ENCODE results near the gene RBM38. TPM values are rescaled to one million over a fixed set of nuclear protein-coding genes. Genes with fewer than 3 reads are reported as not detected.

The RBM38 gene
- polyA plus RNA-seq, 2 of the 4 experiments (the other 2 are of a cell fraction), result 6.6 to 14.2 TPM

DNA sequence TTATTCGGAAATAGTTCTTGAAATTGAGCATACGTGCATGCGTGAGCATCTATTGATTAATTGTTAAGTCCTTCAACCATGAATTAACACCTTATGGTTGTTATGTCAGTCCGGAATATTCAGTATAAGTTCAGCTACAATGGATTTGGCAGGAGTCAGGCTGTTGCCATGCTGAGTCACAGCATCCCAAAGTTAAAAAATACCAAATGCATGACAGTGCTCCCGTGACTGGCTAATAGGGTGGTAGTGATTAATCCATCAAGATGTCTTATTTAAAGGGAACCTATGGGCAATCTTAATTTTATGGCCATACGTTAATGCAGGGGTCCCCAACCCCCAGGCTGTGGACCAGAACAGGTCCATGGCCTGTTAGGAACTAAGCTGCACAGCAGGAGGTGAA is 29.7 kb upstream of the RBM38 start:
- FAIRE-seq (no peak), DNase-seq (ENCODE audit: low read depth in 1 of 2, low spot score in 1 of 2) (no peak), ATAC-seq (peak in 1 of 2 experiments; percentile 43; a peak in 1 of 6 replicates)
- Histone ChIP-seq H3K4me3 (no peak overlapping the region), H3K27ac (no peak overlapping the region), H3K9me3 (no peaks in the 10 kb centered on the region), H3K4me1 (no peaks in the 10 kb centered on the region; the same call in 1 of the 3 replicates), H3K4me2 (no peak overlapping the region; the same call in 2 of the 3 replicates)
- WGBS (ENCODE audit: missing lambda C conversion rate), result 74% methylated on average over 6 of the region's 6 CpGs
- ChIA-PET POLR2A (no interaction called here), CTCF (interaction anchor here (1.0 to 2.7 kb wide), 4 partner anchors 9 to 271 kb away, joined by 3 to 12 read pairs (median 8); no protein-coding TSS in a partner anchor)
- TF ChIP-seq NR3C1 (IDR thresholded peaks at IDR 0.05), result no peak
- TF ChIP-seq EP300 (IDR thresholded peaks at IDR 0.05), result no peak
- no peak for TF ChIP-seq JUNB (IDR thresholded peaks at IDR 0.05)
- TF ChIP-seq PHF8 (IDR thresholded peaks at IDR 0.05; ENCODE audit: borderline replicate concordance, low read depth), result no peak
- no peak for TF ChIP-seq RNF2 (IDR thresholded peaks at IDR 0.05; ENCODE audit: borderline replicate concordance, low read depth)
- no peak for TF ChIP-seq EHF (CRISPR knock-in tag; IDR thresholded peaks at IDR 0.05)
- no peak for TF ChIP-seq MAZ (IDR thresholded peaks at IDR 0.05; ENCODE audit: borderline replicate concordance, low read depth, low read length)

DNA sequence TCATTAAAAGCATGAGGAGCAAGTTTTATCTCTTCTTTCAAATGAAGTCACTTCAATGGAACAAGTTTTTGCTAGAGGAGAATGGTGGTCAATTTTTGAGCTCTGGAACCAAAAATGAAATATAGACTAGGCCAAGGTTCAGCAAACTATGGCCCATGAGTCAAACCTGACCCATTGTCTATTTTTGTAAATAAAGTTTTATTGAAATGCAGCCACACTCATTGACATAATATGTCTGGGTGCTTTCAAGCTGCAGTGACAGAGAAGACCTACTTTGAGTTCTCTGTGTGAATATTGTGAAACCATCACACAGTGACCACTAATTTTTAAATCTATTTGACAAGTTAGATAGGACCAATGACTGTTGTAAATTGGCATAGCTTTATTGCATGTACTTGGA is 26.7 kb upstream of the RBM38 start:
- CTCF ChIA-PET, result interaction anchor here (1.2 kb wide), 1 partner anchor 10 kb away, joined by 4 read pairs; no protein-coding TSS in a partner anchor
- Histone ChIP-seq H3K4me1 (no peaks in the 10 kb centered on the region; the same call in 1 of the 3 replicates), H3K4me3 (no peak overlapping the region), H3K27ac (no peak overlapping the region), H3K4me2 (no peak overlapping the region), H3K9me3 (no peaks in the 10 kb centered on the region)
- no peak for DNase-seq (ENCODE audit: low read depth in 1 of 2, low spot score in 1 of 2)
- no peak for FAIRE-seq
- TF ChIP-seq HOXB5 (CRISPR knock-in tag; IDR thresholded peaks at IDR 0.05) (no peak), EHMT2 (IDR thresholded peaks at IDR 0.05; ENCODE audit: low read depth) (no peak), EP300 (IDR thresholded peaks at IDR 0.05) (no peak), EHF (CRISPR knock-in tag; IDR thresholded peaks at IDR 0.05) (no peak)
- POLR2A ChIA-PET, result no interaction called here
- ATAC-seq, result no peak

DNA sequence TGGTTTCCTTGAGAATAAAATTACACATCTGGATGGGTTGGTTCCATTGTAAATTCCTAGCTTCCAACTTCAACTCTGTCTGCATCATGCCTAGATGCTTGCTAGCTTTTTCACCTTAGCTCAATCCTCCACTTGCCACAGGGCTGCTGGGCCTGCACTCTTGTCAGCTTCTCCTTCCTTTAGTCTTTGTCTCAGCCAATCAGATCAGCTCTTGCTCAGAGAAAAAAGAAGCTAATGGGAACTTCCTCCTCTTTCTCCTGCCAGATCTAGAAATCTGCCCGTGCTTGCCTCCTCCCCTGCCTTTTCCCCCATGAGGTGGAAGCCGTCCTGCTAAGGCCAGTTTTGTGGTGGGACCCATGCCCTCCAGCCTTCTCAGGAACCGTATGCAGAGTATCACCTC is 21.6 kb upstream of the RBM38 start:
- CTCF ChIA-PET, result interaction anchor here (1.4 to 1.7 kb wide), 2 partner anchors 10 to 12 kb away, joined by 4 to 8 read pairs; no protein-coding TSS in a partner anchor

GRCh38 chr20:57370316-57370715 is 20.9 kb upstream of the RBM38 start:
- H3K4me2 ChIP-seq, result no peak overlapping the region
- H3K4me3 ChIP-seq, result no peak overlapping the region
- H3K9me3 ChIP-seq, result no peaks in the 10 kb centered on the region
- ChIA-PET POLR2A (no interaction called here), CTCF (interaction anchor here (1.4 to 1.7 kb wide), 2 partner anchors 9 to 11 kb away, joined by 4 to 8 read pairs; no protein-coding TSS in a partner anchor)
- ATAC-seq (no peak), DNase-seq (ENCODE audit: low read depth in 1 of 2, low spot score in 1 of 2) (no peak), FAIRE-seq (no peak)
- 98% methylated on average over 9 of the region's 9 CpGs for WGBS (ENCODE audit: missing lambda C conversion rate)
- TF ChIP-seq KDM5A (IDR thresholded peaks at IDR 0.05) (no peak), FOSB (CRISPR knock-in tag; IDR thresholded peaks at IDR 0.05) (no peak), GATA3 (IDR thresholded peaks at IDR 0.05; ENCODE audit: borderline replicate concordance) (no peak), ZSCAN20 (CRISPR knock-in tag; IDR thresholded peaks at IDR 0.05) (no peak)
- no peaks in the 10 kb centered on the region for H3K4me1 ChIP-seq
- no peak overlapping the region for H3K27ac ChIP-seq

More for the DNA sequence above, 21.6 kb upstream of the RBM38 start:
- DNase-seq (ENCODE audit: low read depth in 1 of 2, low spot score in 1 of 2) (no peak), FAIRE-seq (no peak), ATAC-seq (no peak)
- POLR2A ChIA-PET, result no interaction called here
- Histone ChIP-seq H3K4me1 (no peaks in the 10 kb centered on the region), H3K9me3 (no peaks in the 10 kb centered on the region), H3K4me3 (no peak overlapping the region), H3K4me2 (no peak overlapping the region), H3K27ac (no peak overlapping the region)
- 89% methylated on average over 3 of the region's 3 CpGs for WGBS (ENCODE audit: missing lambda C conversion rate)
- no peak for TF ChIP-seq HMGXB4 (CRISPR knock-in tag; IDR thresholded peaks at IDR 0.05; ENCODE audit: borderline replicate concordance)

DNA sequence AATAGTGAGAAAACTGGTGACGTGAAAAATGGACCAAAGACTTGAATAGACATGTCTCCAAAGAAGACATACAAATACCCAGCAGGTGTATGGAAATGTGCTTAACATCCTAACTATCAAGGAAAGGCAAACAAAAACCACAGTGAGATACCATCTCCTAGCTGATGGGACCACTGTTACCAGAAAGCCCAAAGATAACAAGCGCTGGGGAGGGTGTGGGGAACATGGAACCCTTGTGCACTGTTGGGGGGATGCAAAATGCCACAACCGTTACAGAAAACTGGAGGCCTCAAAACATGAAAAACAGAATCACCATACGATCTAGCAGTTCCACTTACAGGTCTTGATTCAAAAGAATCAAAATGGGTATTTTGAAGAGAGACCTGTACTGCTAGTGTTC is 19.8 kb upstream of the RBM38 start:
- Histone ChIP-seq H3K4me1 (no peaks in the 10 kb centered on the region), H3K27ac (no peak overlapping the region), H3K4me3 (no peak overlapping the region), H3K4me2 (no peak overlapping the region), H3K9me3 (no peaks in the 10 kb centered on the region)
- WGBS (ENCODE audit: missing lambda C conversion rate), result 93% methylated on average over 4 of the region's 4 CpGs
- no peak for DNase-seq (ENCODE audit: low read depth in 1 of 2, low spot score in 1 of 2)
- ATAC-seq, result no peak
- ChIA-PET POLR2A (no interaction called here), CTCF (interaction anchor here (1.2 kb wide), 1 partner anchor 10 kb away, joined by 5 read pairs; no protein-coding TSS in a partner anchor)
- no peak for FAIRE-seq
- TF ChIP-seq EHF (CRISPR knock-in tag; IDR thresholded peaks at IDR 0.05) (no peak), RNF2 (IDR thresholded peaks at IDR 0.05; ENCODE audit: borderline replicate concordance, low read depth) (no peak), FOSB (CRISPR knock-in tag; IDR thresholded peaks at IDR 0.05) (no peak), RFX5 (IDR thresholded peaks at IDR 0.05) (no peak), BCL3 (IDR thresholded peaks at IDR 0.05) (no peak), CHD2 (IDR thresholded peaks at IDR 0.05; ENCODE audit: low read length, partially characterized antibody) (no peak), TFCP2L1 (CRISPR knock-in tag; IDR thresholded peaks at IDR 0.05) (no peak), MAFK (IDR thresholded peaks at IDR 0.05; ENCODE audit: partially characterized antibody) (no peak), MYC (IDR thresholded peaks at IDR 0.05; ENCODE audit: borderline replicate concordance, low read length) (no peak), RCOR1 (IDR thresholded peaks at IDR 0.05; ENCODE audit: low read depth, low read length) (no peak), HOXB13 (CRISPR knock-in tag; IDR thresholded peaks at IDR 0.05; ENCODE audit: low read depth) (no peak), GATA3 (IDR thresholded peaks at IDR 0.05; ENCODE audit: borderline replicate concordance) (no peak), FOXS1 (CRISPR knock-in tag; IDR thresholded peaks at IDR 0.05) (no peak)
- TF ChIP-seq, protein P1, sequence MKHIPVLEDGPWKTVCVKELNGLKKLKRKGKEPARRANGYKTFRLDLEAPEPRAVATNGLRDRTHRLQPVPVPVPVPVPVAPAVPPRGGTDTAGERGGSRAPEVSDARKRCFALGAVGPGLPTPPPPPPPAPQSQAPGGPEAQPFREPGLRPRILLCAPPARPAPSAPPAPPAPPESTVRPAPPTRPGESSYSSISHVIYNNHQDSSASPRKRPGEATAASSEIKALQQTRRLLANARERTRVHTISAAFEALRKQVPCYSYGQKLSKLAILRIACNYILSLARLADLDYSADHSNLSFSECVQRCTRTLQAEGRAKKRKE (CRISPR knock-in tag; IDR thresholded peaks at IDR 0.05; ENCODE audit: low read depth), result no peak
